Measurements from ENCODE around the gene SLC16A2. TPM values are rescaled to one million over a fixed set of nuclear protein-coding genes. Genes with fewer than 3 reads are reported as not detected.

SLC16A2 gene
- 8.5 and 11.1 TPM in 2 replicates for total RNA-seq (2014; rRNA removed)
- Bru-seq, nascent RNA = percentile 46 among the genes with signal in this experiment
- percentile 45 among the genes with signal in this experiment for BruChase-seq, experiment 1, labeled RNA remaining after a 6-hour chase
- BruChase-seq, experiment 2, labeled RNA remaining after a 2-hour chase = percentile 47 among the genes with signal in this experiment
- long read RNA-seq, full-length matches to known transcripts = 5 of 13 reads
- long read RNA-seq, partial matches to known transcripts = 6 of 13 reads
- long read RNA-seq, other reads (novel, unspliced or antisense) = 2 of 13 reads

GRCh38 chrX:74421036-74421739 lies at the start of gene SLC16A2:
Gene SLC16A2, plus strand, starts transcription at chrX:74421493. Its CDS starts 145 bp downstream, at chrX:74421638.
- ChIA-PET POLR2A (ENCODE audit: unreplicated experiment) (interaction anchor here (0.6 to 1.1 kb wide), 3 partner anchors 115 to 915 kb away, joined by 3 to 6 read pairs (median 3); no protein-coding TSS in a partner anchor), CTCF (interaction anchor here (0.6 to 1.3 kb wide), 3 partner anchors 27 to 115 kb away, joined by 3 to 11 read pairs (median 6); no protein-coding TSS in a partner anchor)
- peak within 1 kb of the TSS; percentile 90 for H2AFZ ChIP-seq (ENCODE audit: low read length)
- no peaks in the 10 kb centered on the region for H3K9me3 ChIP-seq (ENCODE audit: low read length)
- no peaks in the 10 kb centered on the region for H3K36me3 ChIP-seq (ENCODE audit: low read depth, low read length)
- H4K20me1 ChIP-seq (ENCODE audit: low read length) = no peaks in the 10 kb centered on the region
- DNase-seq = peak; percentile 72
- peak within 1 kb of the TSS; percentile 77 for H3K9ac ChIP-seq (ENCODE audit: low read length)
- H3K79me2 ChIP-seq (ENCODE audit: low read length) = peaks cover 15% of the 10 kb centered on the region
- H3K4me1 ChIP-seq (ENCODE audit: insufficient read depth, low read length) = peaks cover 17% of the 10 kb centered on the region
- no peaks in the 10 kb centered on the region for H3F3A ChIP-seq (ENCODE audit: low read length, unreplicated experiment)
- peak within 1 kb of the TSS; percentile 83 for H3K4me2 ChIP-seq (ENCODE audit: low read length)
- peak within 1 kb of the TSS; percentile 79 for H3K4me3 ChIP-seq (ENCODE audit: low read length)
- BruUV-seq (replicated peaks) = TSS peak; percentile 56
- peak; percentile 54 for ATAC-seq
- no peak for TF ChIP-seq EZH2phosphoT487 (IDR thresholded peaks at IDR 0.05; ENCODE audit: borderline replicate concordance, low read length)
- TF ChIP-seq CTCF (conservative IDR thresholded peaks at IDR 0.05; ENCODE audit: low read depth, low read length) = no peak
- no peak for TF ChIP-seq EZH2 (IDR thresholded peaks at IDR 0.05; ENCODE audit: low read length, unreplicated experiment)
- H3K27me3 ChIP-seq (ENCODE audit: low read length) = no peaks in the 10 kb centered on the region
- intact Hi-C loops (cut with micrococcal nuclease) = loop anchor here (2.0 kb wide), 3 partner anchors 30 to 38 kb away; no protein-coding TSS in a partner anchor
- peak within 1 kb of the TSS; percentile 74 for H3K27ac ChIP-seq (ENCODE audit: low read length)
- H3K9me2 ChIP-seq (replicated peaks; ENCODE audit: low read length) = no peaks in the 10 kb centered on the region

- no TSS peak for BruUV-seq (replicated peaks)
- POLR2A ChIA-PET (ENCODE audit: unreplicated experiment) = no interaction called here
- Histone ChIP-seq H3K4me3 (ENCODE audit: low read length) (no peak overlapping the region), H2AFZ (ENCODE audit: low read length) (no peak overlapping the region), H3K9me2 (replicated peaks; ENCODE audit: low read length) (no peaks in the 10 kb centered on the region), H3K4me2 (ENCODE audit: low read length) (no peak overlapping the region), H3F3A (ENCODE audit: low read length, unreplicated experiment) (no peaks in the 10 kb centered on the region), H3K4me1 (ENCODE audit: insufficient read depth, low read length) (no peaks in the 10 kb centered on the region), H3K9ac (ENCODE audit: low read length) (no peak overlapping the region), H3K79me2 (ENCODE audit: low read length) (no peaks in the 10 kb centered on the region), H4K20me1 (ENCODE audit: low read length) (no peaks in the 10 kb centered on the region), H3K36me3 (ENCODE audit: low read depth, low read length) (no peaks in the 10 kb centered on the region), H3K27me3 (ENCODE audit: low read length) (no peaks in the 10 kb centered on the region), H3K27ac (ENCODE audit: low read length) (no peak overlapping the region), H3K9me3 (ENCODE audit: low read length) (no peaks in the 10 kb centered on the region)
- DNase-seq (peak; percentile 55), ATAC-seq (no peak)
- intact Hi-C loops (cut with micrococcal nuclease) = no loop called here
- CTCF ChIA-PET = no interaction called here
- TF ChIP-seq EZH2phosphoT487 (IDR thresholded peaks at IDR 0.05; ENCODE audit: borderline replicate concordance, low read length) (no peak), EZH2 (IDR thresholded peaks at IDR 0.05; ENCODE audit: low read length, unreplicated experiment) (no peak), CTCF (conservative IDR thresholded peaks at IDR 0.05; ENCODE audit: low read depth, low read length) (no peak)
These were observed 49.0 kb upstream of the SLC16A2 start for GRCh38 chrX:74372272-74372671.

Data from PC-3 (cell line).